ENCODE measurements around the gene SMTNL2.
"Not testable (repeated sequence)": the region's sequence is repeated elsewhere in the genome, so short reads cannot be mapped to it uniquely, and the experiment has no call there.

The SMTNL2 gene

GRCh38 chr17:4635823-4636375 lies 51.6 kb downstream of the SMTNL2 start:
- DNase-seq (ENCODE audit: low read depth) = no peak

- no peak for DNase-seq (ENCODE audit: low read depth)
Measured at GRCh38 chr17:4636474-4637100, 52.3 kb downstream of the SMTNL2 start.

GRCh38 chr17:4638766-4639165 lies 54.4 kb downstream of the SMTNL2 start:
- DNase-seq (ENCODE audit: low read depth) = not testable (repeated sequence)

GRCh38 chr17:4639301-4640059 lies 55.2 kb downstream of the SMTNL2 start:
- peak; percentile 51 for DNase-seq (ENCODE audit: low read depth)

GRCh38 chr17:4640569-4641188 lies 56.4 kb downstream of the SMTNL2 start:
- not testable (repeated sequence) for DNase-seq (ENCODE audit: low read depth)

GRCh38 chr17:4641297-4642195 lies 57.2 kb downstream of the SMTNL2 start, which contains the start of gene ALOX15:
TSS of gene ALOX15 (minus strand) at chr17:4641678. CDS start at chr17:4641651, 27 bp downstream.
- DNase-seq (ENCODE audit: low read depth) = no peak

- no peak for DNase-seq (ENCODE audit: low read depth)
Measured at GRCh38 chr17:4642286-4642685, 58.0 kb downstream of the SMTNL2 start.

GRCh38 chr17:4643676-4644075 lies 59.3 kb downstream of the SMTNL2 start:
- no peak for DNase-seq (ENCODE audit: low read depth)

GRCh38 chr17:4645642-4646041 lies 61.3 kb downstream of the SMTNL2 start:
- DNase-seq (ENCODE audit: low read depth) = no peak

- DNase-seq (ENCODE audit: low read depth) = no peak
Measured at GRCh38 chr17:4648741-4649140, 64.4 kb downstream of the SMTNL2 start.

- peak; percentile 40 for DNase-seq (ENCODE audit: low read depth)
Measured at GRCh38 chr17:4652997-4653396, 68.7 kb downstream of the SMTNL2 start.

- not testable (repeated sequence) for DNase-seq (ENCODE audit: low read depth)
Measured at GRCh38 chr17:4655933-4656332, 71.6 kb downstream of the SMTNL2 start.

GRCh38 chr17:4657678-4658077 lies 73.3 kb downstream of the SMTNL2 start:
- DNase-seq (ENCODE audit: low read depth) = peak; percentile 48

Data from iris pigment epithelial cell (primary cell).